ENCODE data around the gene DNHD1.
A peak's percentile ranks its signal among the peaks of the same experiment; 100 is the strongest.

The DNHD1 gene

DNA sequence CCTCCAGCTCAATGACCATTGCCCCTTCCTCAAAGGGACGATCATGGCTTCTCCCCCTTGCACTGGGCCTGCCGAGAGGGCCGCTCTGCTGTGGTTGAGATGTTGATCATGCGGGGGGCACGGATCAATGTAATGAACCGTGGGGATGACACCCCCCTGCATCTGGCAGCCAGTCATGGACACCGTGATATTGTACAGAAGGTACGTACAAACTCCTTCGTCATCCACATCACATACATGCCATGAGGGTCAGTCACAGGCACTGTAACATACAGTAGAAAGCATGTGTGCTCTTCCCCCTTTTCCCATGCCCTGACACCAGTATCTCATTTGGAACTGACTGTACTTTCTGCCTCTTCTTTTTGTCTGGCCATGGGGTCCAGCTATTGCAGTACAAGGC lies 110.9 kb downstream of the DNHD1 start:
- DNase-seq (ENCODE audit: insufficient read length, low spot score) (no peak), FAIRE-seq (no peak)

DNA sequence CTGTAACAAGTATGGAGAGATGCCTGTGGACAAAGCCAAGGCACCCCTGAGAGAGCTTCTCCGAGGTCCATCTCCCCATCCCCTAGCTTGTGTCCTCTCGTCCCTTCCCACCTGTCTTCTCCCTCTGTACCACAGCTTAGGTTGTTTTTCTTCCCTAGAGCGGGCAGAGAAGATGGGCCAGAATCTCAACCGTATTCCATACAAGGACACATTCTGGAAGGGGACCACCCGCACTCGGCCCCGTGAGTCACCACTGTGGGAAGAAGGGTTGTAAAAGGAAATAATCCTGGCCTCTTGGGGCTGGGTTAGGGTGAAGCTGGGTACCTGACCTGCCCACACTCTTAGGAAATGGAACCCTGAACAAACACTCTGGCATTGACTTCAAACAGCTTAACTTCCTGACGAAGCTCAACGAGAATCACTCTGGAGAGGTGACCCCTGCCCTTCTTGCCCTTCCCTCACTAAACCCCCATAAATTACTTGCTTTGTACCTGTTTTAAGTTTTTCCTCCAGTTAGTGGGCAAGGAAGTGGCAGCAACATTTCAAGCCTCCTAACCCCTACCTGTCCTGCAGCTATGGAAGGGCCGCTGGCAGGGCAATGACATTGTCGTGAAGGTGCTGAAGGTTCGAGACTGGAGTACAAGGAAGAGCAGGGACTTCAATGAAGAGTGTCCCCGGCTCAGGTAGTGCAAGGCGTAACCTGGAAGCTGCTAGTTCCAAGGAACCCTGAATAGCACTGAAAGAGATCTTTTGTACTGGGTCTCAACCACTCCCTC lies 111.8 kb downstream of the DNHD1 start:
- DNase-seq (ENCODE audit: insufficient read length, low spot score) (no peak), FAIRE-seq (no peak)

DNA sequence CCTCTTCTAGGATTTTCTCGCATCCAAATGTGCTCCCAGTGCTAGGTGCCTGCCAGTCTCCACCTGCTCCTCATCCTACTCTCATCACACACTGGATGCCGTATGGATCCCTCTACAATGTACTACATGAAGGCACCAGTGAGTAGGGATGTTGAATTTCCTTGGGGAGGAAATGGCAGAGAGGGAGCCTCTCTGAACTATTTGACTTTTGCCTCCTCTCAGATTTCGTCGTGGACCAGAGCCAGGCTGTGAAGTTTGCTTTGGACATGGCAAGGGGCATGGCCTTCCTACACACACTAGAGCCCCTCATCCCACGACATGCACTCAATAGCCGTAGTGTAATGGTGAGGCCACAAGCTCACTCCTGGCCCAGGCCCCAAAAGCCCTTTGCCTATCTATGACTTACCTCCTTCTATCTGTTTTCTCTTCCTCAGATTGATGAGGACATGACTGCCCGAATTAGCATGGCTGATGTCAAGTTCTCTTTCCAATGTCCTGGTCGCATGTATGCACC lies 112.5 kb downstream of the DNHD1 start:
- FAIRE-seq = no peak
- no peak for DNase-seq (ENCODE audit: insufficient read length, low spot score)

DNA sequence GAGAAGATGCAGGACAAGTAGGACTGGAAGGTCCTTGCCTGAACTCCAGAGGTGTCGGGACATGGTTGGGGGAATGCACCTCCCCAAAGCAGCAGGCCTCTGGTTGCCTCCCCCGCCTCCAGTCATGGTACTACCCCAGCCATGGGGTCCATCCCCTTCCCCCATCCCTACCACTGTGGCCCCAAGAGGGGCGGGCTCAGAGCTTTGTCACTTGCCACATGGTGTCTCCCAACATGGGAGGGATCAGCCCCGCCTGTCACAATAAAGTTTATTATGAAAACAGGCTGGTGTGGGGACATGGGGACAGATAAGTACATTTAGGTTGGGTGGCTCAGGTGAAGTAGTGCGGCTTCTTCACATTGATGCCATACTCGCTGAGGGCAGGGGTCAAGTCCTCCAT lies 113.5 kb downstream of the DNHD1 start:
- FAIRE-seq (no peak), DNase-seq (ENCODE audit: insufficient read length, low spot score) (no peak)

DNA sequence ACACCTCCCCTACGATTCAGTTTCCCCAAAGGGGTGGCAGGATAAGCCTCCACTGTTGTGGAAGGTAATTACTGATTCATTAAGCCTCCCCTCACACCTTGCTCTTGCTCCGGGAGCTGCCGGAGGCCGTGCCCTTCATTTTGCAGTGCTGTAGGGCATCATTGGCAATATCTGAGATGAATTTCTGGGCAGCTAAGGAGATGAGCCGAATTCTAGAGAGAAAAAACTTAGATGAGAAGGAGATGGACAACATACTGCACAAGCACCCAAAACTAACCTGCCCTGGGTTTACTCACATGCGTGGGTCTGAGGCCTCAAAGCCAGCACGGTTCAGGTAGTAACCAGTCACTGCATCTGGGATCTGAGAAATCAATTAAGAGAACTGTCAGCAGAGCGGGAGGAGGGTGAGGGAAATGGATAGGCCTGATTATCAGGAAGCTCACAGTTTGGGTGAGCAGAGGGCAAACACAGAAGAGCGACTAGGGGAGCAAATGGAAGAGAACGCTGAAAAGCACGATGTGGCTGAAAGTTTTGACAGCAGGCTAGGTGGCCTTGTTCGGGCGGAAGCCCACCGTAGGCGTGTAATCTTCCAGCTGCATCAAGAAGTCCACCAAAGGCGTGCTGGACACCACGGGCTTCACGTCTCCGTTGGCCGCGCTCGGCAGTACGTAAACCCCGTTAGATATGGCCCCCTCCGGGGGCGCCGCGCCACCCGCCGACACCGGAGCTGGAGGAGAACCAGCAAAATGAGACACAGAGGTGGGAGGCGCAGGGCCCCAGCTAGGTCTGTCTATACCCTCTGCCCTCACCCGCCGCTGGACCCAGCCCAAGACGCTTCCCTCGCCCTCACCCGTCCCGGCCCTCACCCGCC lies 114.2 kb downstream of the DNHD1 start:
- FAIRE-seq (no peak), DNase-seq (ENCODE audit: insufficient read length, low spot score) (no peak)

DNA sequence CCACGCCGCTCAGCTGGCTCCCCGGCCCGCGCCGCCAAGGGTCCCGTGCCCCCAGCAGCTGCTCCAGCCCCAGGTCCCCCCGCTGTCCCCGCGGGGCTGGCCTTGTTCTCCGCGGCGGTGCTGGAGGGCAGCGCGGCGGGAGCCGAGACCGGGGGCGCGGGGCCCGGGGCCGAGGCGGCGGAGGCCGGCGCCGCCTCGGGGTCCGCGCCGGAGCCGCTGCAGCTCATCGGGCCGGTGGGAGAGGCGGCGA lies 114.8 kb downstream of the DNHD1 start:
- no peak for DNase-seq (ENCODE audit: insufficient read length, low spot score)
- no peak for FAIRE-seq

DNA sequence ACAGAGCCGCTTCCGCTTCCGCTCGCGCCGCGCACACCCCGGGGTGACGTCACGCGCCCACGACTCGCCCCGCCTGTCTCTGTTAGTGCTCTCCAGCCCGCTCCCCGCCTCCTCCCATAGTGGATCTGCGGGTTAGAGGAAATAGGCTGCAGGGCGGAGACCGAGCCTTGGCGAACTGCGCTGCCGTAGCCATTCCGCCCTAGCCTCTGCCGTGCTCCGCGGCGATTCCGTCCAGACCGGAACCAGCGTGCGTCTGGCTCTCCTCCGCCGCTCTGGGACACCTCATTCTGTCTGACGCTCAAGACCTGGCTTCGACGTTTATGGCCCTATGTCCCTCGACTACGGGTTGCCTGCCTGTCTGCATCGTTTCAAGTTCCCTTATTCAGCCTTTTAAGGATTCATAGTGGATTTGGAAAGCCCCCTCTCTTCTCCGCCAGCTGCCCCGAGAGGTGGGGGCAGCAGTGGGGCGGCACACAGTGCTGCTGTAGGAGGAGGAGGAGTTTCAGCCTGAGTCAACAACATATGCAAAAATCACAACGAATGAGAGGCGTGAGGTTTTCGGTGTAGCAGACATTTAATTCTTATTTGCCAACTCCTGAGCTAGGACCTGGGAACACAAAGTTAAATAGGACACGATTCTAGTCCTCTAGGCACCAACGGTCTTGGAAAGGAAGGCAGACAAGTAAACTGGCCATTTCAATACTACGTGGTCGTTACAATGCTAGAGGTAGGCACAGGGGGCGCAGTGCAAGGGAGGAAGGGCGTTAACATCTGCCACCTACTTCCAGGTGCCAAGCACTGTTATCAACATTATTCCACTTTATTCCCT lies 115.3 kb downstream of the DNHD1 start, which contains the start of gene TAF10:
Gene TAF10 (minus strand): TSS at position 4 of the 829 bp plus-strand sequence. CDS start 27 bp downstream, outside the sequence.
- DNase-seq (ENCODE audit: insufficient read length, low spot score) (peak; percentile 89), FAIRE-seq (peak; percentile 94)

DNA sequence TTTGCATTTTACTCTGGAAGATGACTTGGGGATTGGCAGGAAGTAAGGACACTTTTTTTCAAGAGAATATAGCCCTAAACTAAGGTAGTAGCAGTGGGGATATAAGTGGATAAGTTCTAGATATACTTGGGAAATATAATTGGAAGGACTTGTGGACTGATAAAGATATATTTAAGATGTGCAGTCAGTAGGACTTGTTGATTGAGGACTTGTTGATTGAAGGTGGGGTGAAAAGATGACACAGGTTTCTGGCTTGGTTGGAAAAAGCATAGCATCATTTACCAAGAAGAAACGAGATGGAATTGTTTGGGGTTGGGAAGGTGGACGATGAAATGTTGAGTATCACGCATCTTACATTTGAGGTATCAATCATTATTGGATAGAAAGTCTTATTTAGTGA lies 116.4 kb downstream of the DNHD1 start:
- FAIRE-seq (no peak), DNase-seq (ENCODE audit: insufficient read length, low spot score) (no peak)

DNA sequence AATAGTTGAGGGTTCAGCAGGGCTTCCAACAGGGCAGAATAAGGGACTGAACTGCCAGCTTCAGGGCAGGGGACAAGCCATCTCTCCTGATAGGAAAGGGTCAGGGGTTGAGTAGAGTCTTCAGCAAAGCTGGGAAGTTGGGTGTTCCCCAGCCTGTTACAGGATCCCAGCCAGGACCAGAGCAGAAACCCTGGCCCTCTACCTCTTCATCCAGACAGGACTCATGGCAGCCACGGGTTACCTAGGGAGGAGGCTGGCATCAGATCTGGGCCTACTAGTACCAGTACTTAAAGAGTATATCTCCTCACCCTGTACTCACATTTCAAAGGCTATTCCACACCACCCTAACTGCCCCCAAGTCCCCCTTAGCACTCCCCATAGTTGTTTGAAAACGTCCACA lies 117.4 kb downstream of the DNHD1 start:
- no peak for DNase-seq (ENCODE audit: insufficient read length, low spot score)
- FAIRE-seq = no peak

DNA sequence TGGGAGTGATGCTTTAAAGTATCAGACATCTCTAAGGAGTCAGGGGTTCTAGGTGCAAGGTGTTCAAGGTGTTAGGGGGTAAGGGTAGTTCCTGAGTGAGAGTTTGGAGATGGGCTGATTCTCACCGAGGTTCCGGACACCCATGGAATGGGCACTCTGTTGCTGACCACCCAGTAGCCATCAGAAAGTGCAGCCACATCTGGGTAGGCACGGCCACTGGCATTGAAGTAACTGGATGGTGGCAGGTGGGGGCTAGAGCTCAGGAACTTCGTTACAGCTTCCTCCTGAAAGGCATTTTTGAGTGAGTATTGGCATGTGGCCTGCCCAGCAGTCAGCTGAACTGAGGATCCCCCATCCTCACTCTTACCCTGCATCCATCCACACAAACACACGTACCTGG lies 118.0 kb downstream of the DNHD1 start:
- FAIRE-seq = no peak
- DNase-seq (ENCODE audit: insufficient read length, low spot score) = no peak

DNA sequence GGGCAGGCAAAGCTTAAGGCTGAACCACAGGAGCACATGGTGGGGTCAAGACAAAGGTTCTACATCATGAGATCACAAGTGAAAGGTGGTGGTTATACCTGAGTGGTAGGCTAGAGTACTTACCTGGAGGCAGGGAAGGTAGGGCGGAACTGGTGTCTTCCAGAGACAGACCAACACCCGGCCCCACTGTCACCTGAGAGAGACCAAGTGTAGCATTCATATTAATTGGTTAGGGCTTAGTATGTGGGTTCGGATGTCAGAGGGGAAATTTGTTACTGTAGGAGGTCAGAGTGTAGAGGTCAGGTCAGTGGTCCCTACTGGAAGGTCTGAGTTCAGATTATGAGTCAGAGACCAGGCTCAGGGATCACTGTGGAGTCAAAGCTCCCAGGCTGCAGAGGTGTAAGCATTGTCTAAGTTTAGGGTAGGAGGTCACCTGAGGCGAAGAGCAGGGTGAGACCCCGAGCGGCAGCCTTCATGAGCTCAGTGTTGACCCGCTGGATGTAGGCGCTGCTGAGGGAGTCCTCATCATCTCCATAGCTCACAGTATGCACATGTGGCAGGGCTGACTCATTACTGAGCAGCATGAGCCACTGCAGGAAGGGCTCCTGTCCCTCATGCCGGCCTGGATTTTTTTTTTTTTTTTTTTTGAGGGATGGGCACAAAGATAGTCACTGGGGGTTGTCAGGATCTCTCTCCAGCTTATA lies 119.0 kb downstream of the DNHD1 start:
- no peak for DNase-seq (ENCODE audit: insufficient read length, low spot score)
- FAIRE-seq = no peak

DNA sequence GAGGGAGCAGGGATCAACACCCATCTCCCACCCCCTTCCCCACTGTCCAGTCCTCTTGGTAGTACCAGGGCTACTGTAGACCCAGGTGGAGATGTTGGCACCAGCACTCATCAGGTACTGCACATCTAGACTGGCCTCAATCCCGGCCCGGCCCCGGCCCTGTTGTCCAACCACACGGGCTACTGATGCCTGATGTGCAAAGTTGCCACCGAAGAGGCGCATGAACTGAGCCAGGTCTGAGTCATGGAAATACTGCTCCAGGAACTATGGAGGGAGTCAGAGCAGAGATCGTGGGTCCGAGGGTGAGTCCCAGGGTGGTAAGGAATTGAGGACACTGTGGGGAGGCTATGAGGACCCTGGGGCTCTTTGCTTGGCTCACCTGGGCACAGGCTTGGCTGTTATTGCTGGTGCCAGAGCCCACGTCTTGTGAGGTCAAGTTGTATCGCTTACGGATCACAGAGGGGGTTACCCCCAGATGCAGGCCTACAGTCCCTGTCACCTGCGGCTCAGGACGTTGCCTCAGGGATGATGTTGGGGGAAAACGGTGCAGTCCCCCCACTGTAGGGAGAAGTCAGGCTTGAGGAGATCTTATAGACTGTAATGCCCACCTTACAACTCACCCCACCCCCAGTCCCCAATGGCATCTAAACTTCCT lies 119.6 kb downstream of the DNHD1 start:
- FAIRE-seq (no peak), DNase-seq (ENCODE audit: insufficient read length, low spot score) (no peak)

DNA sequence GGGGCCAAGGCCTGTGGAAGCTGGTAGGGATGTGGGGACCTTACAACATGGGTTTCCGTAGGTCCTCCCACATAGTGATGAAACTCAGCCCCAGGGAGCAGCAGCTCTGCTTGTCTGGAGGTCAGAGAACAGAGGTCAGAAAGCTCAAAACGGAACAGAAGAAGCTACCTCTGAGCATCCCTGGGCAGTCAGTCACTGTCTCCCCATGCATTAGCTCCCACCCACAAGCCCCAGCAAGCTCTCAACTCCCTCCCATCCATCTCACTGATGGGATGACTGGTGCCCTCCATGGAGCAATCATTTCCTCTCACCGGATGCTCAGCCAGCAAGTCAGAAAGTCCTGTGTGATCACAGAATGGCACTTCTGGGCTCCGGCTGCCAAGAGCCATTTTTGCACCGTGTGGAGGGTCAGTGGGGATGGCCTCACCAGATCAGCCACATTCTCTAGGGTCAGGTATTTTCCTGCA lies 120.3 kb downstream of the DNHD1 start:
- FAIRE-seq (no peak), DNase-seq (ENCODE audit: insufficient read length, low spot score) (no peak)

DNA sequence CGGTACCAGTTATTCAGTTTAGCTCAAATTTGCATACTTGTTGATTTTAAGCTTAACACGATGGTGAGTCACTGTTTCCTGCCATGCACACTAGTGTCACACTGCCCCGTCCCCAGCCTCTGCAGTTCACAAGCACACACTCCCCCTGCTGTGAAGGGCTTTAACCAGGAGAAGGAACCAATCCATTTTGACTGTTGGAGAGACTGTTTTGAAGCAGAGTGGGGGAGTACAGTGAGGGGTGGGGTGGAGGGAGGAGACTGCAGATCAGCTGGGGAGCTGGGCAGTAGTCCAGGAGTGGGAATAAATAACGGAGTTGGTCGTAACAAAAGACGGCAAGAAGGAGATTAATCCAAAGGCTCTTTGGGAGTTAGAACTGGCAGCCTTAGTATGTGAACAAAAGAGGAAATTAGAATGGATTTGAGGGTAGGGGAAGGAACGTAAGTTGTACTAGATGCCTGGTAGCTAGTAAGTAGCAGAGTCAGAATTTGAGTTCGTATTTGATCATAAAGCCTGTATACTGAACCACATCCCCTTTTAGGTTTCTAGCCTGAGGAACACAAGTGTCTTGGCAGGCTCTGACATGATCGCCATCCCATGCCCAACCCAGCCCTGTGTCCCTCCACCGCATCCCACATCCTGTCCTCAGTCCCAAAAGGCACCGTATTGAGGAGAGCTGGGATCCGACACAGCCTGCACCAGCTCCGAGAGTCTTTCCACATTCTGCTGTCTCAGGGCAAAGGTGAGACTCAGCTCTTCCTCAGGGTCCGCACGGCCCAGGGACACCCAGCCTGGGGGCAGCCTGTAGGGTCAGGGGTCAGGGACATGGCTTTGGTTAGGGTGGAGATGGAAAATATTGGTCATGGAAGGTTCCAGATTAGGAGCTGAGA lies 121.3 kb downstream of the DNHD1 start:
- DNase-seq (ENCODE audit: insufficient read length, low spot score) (no peak), FAIRE-seq (no peak)

DNA sequence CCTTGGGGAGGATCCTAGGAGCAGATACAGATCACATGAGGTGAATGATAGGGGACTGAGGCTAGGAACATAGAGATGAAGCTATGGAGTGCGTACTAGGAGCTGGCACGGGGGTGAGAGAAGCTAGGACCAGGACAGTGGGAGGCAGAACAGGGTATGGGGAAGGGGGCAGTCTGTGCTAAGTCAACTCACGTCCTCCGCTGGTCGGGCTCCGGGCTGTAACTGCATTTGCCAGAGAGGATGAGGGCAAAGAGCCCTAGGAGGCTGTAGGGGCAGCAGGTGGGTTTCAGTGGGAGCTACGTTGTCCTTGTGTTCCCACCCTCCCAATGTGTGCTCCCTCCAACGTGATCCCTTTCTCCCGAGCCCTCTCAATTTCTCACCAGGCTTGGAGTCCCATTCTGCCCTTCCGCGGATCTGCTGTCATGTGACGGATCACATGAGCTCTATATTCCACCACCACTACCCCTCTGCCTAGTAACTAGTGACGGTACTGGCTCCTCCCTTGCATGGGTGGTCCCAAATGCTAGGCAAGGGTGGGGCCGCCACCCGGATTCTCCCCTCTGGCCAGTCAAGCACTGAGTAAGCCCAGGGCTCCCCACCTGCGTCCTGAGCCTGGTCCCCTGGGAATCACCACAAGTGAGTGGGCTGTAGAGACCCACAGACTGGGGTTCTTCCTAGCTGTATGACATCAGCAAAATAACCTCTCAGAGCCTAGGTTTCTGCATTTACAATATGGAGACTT lies 122.1 kb downstream of the DNHD1 start, which contains the start of gene TPP1:
Gene TPP1 (minus strand): TSS at position 419 of the 742 bp plus-strand sequence. CDS start 22 bp downstream, at position 397.
- DNase-seq (ENCODE audit: insufficient read length, low spot score) = peak; percentile 98
- peak; percentile 97 for FAIRE-seq

DNA sequence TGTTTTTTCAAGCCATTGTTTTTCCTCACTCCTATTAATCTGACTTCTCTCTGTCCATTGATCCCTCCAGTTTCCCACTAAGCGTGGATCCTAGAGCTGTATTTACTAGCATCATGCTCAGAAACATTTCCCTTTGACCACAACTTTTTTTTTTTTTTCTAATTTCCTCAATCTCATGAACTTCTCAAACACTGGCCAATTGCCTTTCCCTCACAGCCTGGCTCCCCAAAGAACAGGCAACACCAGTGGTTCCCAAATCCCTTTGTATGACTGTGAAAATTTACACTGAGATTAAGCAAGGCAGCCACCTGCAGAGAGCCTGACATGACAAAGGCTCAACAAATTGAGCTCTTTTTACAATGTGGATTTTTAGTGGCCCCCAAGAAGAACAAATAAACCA lies 123.6 kb downstream of the DNHD1 start:
- DNase-seq (ENCODE audit: insufficient read length, low spot score) (no peak), FAIRE-seq (no peak)
